Neural progenitor cell (in vitro differentiated cells): ENCODE results near the gene CCL7. TPM values are rescaled to one million over a fixed set of nuclear protein-coding genes. Genes with fewer than 3 reads are reported as not detected.

Experiments
- DNase-seq: peaks from one replicate; pipeline ENCODE4 v3.0.0-alpha.2; 2016; ENCODE audit warnings: low spot score
- H2AFZ ChIP-seq: fragments of 200-600 bp; sonication (generic); replicated peaks from 2 replicates; pipeline ENCODE4 v1.6.1; 2016; ENCODE audit warnings: antibody characterized with exemption
- H3F3A ChIP-seq: fragments of 200-600 bp; sonication (generic); 2 replicates; pipeline ENCODE4 v1.6.1; 2016; ENCODE audit warnings: antibody characterized with exemption, low read depth
- H3K27ac ChIP-seq: fragments of 200-600 bp; sonication (generic); 2 replicates; pipeline ENCODE4 v1.5.1; 2016; ENCODE audit warnings: mild to moderate bottlenecking
- H3K27me3 ChIP-seq: fragments of 200-600 bp; sonication (generic); 2 replicates; pipeline ENCODE4 v1.6.1; 2016; ENCODE audit warnings: mild to moderate bottlenecking, moderate library complexity
- H3K36me3 ChIP-seq: fragments of 200-600 bp; sonication (generic); 2 replicates; pipeline ENCODE4 v1.5.1; 2016
- H3K4me1 ChIP-seq: fragments of 200-600 bp; sonication (generic); 2 replicates; pipeline ENCODE4 v1.6.1; 2016; ENCODE audit warnings: mixed run types
- H3K4me2 ChIP-seq: fragments of 200-600 bp; sonication (generic); 2 replicates; pipeline ENCODE4 v1.6.1; 2016
- H3K4me3 ChIP-seq: fragments of 200-600 bp; sonication (generic); 2 replicates; pipeline ENCODE4 v1.5.1; 2016
- H3K79me2 ChIP-seq: fragments of 200-600 bp; sonication (generic); 2 replicates; pipeline ENCODE4 v1.6.1; 2016; ENCODE audit warnings: low read depth
- H3K9ac ChIP-seq: fragments of 200-600 bp; sonication (generic); 2 replicates; pipeline ENCODE4 v1.6.1; 2016
- H3K9me3 ChIP-seq: fragments of 200-600 bp; sonication (generic); 2 replicates; pipeline ENCODE4 v1.5.1; 2016; ENCODE audit warnings: low read depth
- H4K20me1 ChIP-seq: fragments of 200-600 bp; sonication (generic); 2 replicates; pipeline ENCODE4 v1.6.1; 2016; ENCODE audit warnings: low read depth
- H3K27ac Mint-ChIP-seq: 3 replicates; pipeline ENCODE4 v1.8.0; 2021; ENCODE audit warnings: mixed read lengths
- H3K27me3 Mint-ChIP-seq: 2 replicates; pipeline ENCODE4 v1.8.0; 2022; ENCODE audit warnings: low read depth, mild to moderate bottlenecking, inconsistent platforms, moderate library complexity, mixed read lengths; ENCODE audit not compliant: insufficient read depth
- H3K36me3 Mint-ChIP-seq: 3 replicates; pipeline ENCODE4 v1.8.0; 2021; ENCODE audit warnings: mixed read lengths
- H3K4me1 Mint-ChIP-seq: 3 replicates; pipeline ENCODE4 v1.8.0; 2021; ENCODE audit warnings: mixed read lengths
- H3K4me3 Mint-ChIP-seq: 3 replicates; pipeline ENCODE4 v1.8.0; 2021; ENCODE audit warnings: mild to moderate bottlenecking, moderate library complexity, mixed read lengths
- H3K9me3 Mint-ChIP-seq: 3 replicates; pipeline ENCODE4 v1.8.0; 2020; ENCODE audit warnings: mixed read lengths
- EZH2 ChIP-seq: fragments of 200-600 bp; sonication (generic); IDR thresholded peaks from 2 replicates; pipeline ENCODE4 v1.6.1; 2017; ENCODE audit warnings: antibody characterized with exemption, mild to moderate bottlenecking, moderate library complexity
- EZH2phosphoT487 ChIP-seq: fragments of 200-600 bp; sonication (generic); IDR thresholded peaks from 2 replicates; pipeline ENCODE4 v1.6.1; 2017; ENCODE audit warnings: antibody characterized with exemption
- total RNA-seq: library from RNA; depleted of rRNA; stranded (reverse); fragments of >200 nt; gene quantifications from 2 replicates; pipeline ENCODE4 v1.2.3, GENCODE V29; 2015; ENCODE audit warnings: low replicate concordance
- TF ChIP-seq, protein P1 (sequence below): fragments of 200-600 bp; sonication (generic); IDR thresholded peaks from 2 replicates; pipeline ENCODE4 v1.5.1; 2017; ENCODE audit warnings: antibody characterized with exemption, mild to moderate bottlenecking

CCL7 gene
- total RNA-seq, 1 donor from 2014 or later: not detected

DNA sequence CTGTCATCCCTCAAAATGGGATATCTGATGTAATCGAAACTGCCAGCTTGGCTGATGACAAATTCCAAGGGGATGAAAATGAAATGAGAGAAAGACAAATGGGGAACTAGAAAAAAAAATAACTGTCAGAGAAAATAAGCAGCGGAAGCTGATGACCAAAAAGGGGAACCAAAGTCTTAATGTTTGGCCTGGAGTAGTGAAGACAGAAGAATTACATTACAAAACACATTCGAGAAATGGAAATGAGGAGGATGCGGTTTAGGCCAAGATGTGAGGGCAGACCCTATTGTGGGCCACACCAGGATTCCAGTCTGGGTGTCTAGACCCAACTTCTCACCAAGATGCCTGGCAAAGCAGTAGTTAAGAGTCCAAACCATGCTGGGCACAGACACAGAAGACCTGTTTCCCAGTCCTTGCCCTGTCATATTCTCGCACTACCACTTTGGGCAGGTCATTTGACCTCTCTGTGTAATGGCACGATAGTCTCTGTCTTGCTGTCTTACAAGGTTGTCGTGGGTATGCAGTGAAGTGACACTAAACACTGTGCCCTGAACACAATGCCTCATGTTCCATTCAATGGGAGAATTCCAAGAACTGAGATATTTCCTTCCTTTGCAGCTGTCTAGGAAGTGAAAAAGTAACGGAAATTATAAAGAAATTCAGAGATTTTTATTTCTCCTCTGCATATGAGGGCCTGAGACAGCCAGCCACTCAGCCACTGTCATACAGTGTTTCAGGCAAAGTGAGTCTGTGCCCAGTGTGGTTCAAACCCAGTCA is 27.2 kb upstream of the CCL7 start:
- Histone ChIP-seq H3K36me3 (no peaks in the 10 kb centered on the region), H2AFZ (no peak overlapping the region), H3K9me3 (no peaks in the 10 kb centered on the region), H3K9ac (no peak overlapping the region), H3K4me1 (no peaks in the 10 kb centered on the region), H3K27me3 (no peaks in the 10 kb centered on the region), H3F3A (no peaks in the 10 kb centered on the region), H3K4me2 (no peak overlapping the region), H3K4me3 (no peak overlapping the region), H3K79me2 (no peaks in the 10 kb centered on the region), H4K20me1 (no peaks in the 10 kb centered on the region), H3K27ac (no peak overlapping the region)
- H3K27me3 Mint-ChIP-seq: peaks cover 2% of the 10 kb centered on the region
- no peak for DNase-seq
- H3K4me3 Mint-ChIP-seq: no peak overlapping the region
- H3K27ac Mint-ChIP-seq: no peak overlapping the region
- no peaks in the 10 kb centered on the region for H3K9me3 Mint-ChIP-seq
- TF ChIP-seq, protein P1, sequence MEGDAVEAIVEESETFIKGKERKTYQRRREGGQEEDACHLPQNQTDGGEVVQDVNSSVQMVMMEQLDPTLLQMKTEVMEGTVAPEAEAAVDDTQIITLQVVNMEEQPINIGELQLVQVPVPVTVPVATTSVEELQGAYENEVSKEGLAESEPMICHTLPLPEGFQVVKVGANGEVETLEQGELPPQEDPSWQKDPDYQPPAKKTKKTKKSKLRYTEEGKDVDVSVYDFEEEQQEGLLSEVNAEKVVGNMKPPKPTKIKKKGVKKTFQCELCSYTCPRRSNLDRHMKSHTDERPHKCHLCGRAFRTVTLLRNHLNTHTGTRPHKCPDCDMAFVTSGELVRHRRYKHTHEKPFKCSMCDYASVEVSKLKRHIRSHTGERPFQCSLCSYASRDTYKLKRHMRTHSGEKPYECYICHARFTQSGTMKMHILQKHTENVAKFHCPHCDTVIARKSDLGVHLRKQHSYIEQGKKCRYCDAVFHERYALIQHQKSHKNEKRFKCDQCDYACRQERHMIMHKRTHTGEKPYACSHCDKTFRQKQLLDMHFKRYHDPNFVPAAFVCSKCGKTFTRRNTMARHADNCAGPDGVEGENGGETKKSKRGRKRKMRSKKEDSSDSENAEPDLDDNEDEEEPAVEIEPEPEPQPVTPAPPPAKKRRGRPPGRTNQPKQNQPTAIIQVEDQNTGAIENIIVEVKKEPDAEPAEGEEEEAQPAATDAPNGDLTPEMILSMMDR: no peak
- TF ChIP-seq EZH2phosphoT487: no peak
- TF ChIP-seq EZH2: no peak
- H3K36me3 Mint-ChIP-seq: no peaks in the 10 kb centered on the region
- H3K4me1 Mint-ChIP-seq: peaks cover 9% of the 10 kb centered on the region

DNA sequence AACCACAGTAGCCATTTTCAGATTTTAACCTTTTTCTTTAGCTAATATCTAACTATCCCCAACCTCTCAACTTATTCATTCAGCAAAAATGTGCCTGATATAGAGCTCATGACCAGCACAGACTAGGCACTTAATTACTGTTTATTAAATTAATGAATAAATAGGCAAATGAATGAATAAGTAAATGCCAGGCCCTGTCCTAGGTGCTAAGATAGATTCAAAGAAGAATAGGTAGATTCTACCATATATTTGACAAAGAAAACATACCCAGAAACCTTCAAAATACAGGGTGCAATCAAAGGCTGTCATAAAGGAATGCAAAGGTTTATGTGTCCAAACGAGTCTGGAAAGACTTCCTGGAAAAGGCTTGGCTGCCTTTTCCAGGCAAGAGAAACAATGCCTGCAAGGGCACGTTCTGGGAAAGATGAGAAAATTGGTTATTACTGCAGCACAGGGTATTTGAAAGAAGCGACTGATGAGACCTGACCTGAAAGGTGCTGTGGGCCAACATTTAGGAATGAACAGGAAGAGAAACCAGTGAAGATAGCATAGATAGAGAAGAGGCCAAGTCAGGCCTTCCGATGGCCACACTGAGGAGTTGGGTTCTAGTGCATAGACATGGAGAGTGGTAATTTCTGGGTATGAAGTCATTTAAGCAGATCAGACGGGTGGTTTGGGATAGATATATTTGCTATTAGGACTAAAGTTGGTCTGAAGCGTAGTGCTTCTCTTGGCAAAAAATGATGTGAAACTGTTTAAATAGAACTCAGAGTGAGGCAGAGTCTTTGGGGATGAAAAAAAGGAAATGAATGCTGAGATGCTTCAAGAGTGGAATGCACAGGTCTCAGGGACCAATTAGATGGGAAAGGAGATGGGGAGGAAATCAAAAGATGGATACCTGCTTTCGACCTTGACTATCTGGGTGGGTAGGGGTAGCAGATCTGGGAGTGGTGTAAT is 26.4 kb upstream of the CCL7 start:
- no peak for DNase-seq
- H3K9me3 Mint-ChIP-seq: no peaks in the 10 kb centered on the region
- Histone ChIP-seq H3K79me2 (no peaks in the 10 kb centered on the region), H2AFZ (no peak overlapping the region), H3K27ac (no peak overlapping the region), H3K9me3 (no peaks in the 10 kb centered on the region), H3K27me3 (no peaks in the 10 kb centered on the region), H3K4me2 (no peak overlapping the region), H3K4me1 (no peaks in the 10 kb centered on the region), H3K36me3 (no peaks in the 10 kb centered on the region), H3K9ac (no peak overlapping the region), H3F3A (no peaks in the 10 kb centered on the region), H4K20me1 (no peaks in the 10 kb centered on the region), H3K4me3 (no peak overlapping the region)
- H3K27me3 Mint-ChIP-seq: peaks cover 4% of the 10 kb centered on the region
- peaks cover 12% of the 10 kb centered on the region for H3K4me1 Mint-ChIP-seq
- H3K27ac Mint-ChIP-seq: no peak overlapping the region
- no peaks in the 10 kb centered on the region for H3K36me3 Mint-ChIP-seq
- H3K4me3 Mint-ChIP-seq: no peak overlapping the region
- TF ChIP-seq, protein P1: no peak
- no peak for TF ChIP-seq EZH2
- TF ChIP-seq EZH2phosphoT487: no peak

DNA sequence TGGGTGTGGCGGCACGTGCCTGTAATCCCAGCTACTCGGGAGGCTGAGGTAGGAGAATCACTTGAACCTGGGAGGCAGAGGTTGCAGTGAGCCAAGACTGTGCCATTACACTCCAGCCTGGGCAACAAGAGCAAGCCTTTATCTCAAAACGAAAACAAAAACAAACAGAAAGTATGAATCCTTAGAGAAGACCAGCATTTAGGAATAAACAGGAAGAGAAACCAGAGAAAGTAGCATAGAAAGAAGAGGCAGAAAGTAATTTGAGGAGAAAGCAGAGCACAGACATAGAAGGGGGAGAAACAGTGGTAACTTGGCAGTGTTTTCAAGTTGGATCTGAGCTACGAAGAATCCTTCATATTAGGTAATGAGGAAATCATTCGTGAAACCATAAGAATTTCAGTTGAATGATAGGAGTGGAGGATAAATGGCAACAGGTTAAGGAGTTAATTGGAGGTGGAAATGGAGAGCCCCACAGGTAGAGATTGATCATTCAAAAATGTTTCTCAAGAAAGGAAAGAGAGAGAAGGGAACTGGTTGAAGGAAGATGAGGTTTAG is 24.6 kb upstream of the CCL7 start:
- TF ChIP-seq EZH2phosphoT487 (no peak), EZH2 (no peak)
- TF ChIP-seq, protein P1: no peak
- H3K4me3 ChIP-seq: no peak overlapping the region
- no peak for DNase-seq
- Mint-ChIP-seq H3K4me1 (peaks cover 12% of the 10 kb centered on the region), H3K27ac (no peak overlapping the region), H3K36me3 (no peaks in the 10 kb centered on the region), H3K4me3 (no peak overlapping the region), H3K9me3 (no peaks in the 10 kb centered on the region), H3K27me3 (peaks cover 4% of the 10 kb centered on the region)
- no peak overlapping the region for H2AFZ ChIP-seq
- H3K36me3 ChIP-seq: no peaks in the 10 kb centered on the region
- no peak overlapping the region for H3K27ac ChIP-seq
- no peaks in the 10 kb centered on the region for H3K27me3 ChIP-seq
- no peak overlapping the region for H3K9ac ChIP-seq
- H3K4me2 ChIP-seq: no peak overlapping the region
- no peaks in the 10 kb centered on the region for H3K9me3 ChIP-seq
- H3K79me2 ChIP-seq: no peaks in the 10 kb centered on the region
- H3K4me1 ChIP-seq: no peaks in the 10 kb centered on the region
- H3F3A ChIP-seq: no peaks in the 10 kb centered on the region
- H4K20me1 ChIP-seq: no peaks in the 10 kb centered on the region
